AG04450 (cell line): Measurements from ENCODE around the gene RAD23B. TPM values are rescaled to one million over a fixed set of nuclear protein-coding genes. Genes with fewer than 3 reads are reported as not detected.

Experiments used
- CTCF ChIA-PET: fragments of 300-600, 350-600 bp; formaldehyde crosslinking; extraction: SDS; loops from one replicate; lab custom pipeline; 2022; ENCODE audit warnings: antibody characterized with exemption, inconsistent platforms; lab: Charles Lee
- POLR2A ChIA-PET: fragments of 350-600 bp; formaldehyde crosslinking; extraction: SDS; loops from one replicate; lab custom pipeline; 2021; ENCODE audit warnings: antibody characterized with exemption, inconsistent platforms; lab: Yijun Ruan, JAX
- DNase-seq: peaks from one replicate; pipeline ENCODE4 v3.0.0-alpha.2; 2011; ENCODE audit warnings: low read depth, low spot score
- H3K27ac ChIP-seq: one replicate; pipeline ENCODE4 v1.5.1; 2012; ENCODE audit warnings: low read depth, low read length, control low read depth
- H3K27me3 ChIP-seq: one replicate; pipeline ENCODE4 v1.6.0; 2012; ENCODE audit warnings: low read length; ENCODE audit not compliant: control insufficient read depth, insufficient read depth
- H3K4me3 ChIP-seq: 2 replicates; pipeline ENCODE4 v1.5.1; 2011; ENCODE audit warnings: mild to moderate bottlenecking, low read depth, low read length, control low read depth
- H3K9me3 ChIP-seq: 2 replicates; pipeline ENCODE4 v1.5.1; 2012; ENCODE audit warnings: low read length; ENCODE audit not compliant: control insufficient read depth, insufficient read depth
- polyA minus RNA-seq: library from RNA; depleted of rRNA, polyadenylated mRNA; stranded (reverse); fragments of >200 nt; gene quantifications from 2 replicates; pipeline ENCODE4 v1.2.3, GENCODE V29; 2011; rRNA and poly(A)+ RNA removed
- polyA plus RNA-seq: library from polyadenylated mRNA; depleted of rRNA; stranded (reverse); fragments of >200 nt; gene quantifications from 2 replicates; pipeline ENCODE4 v1.2.3, GENCODE V29; 2011; rRNA removed
- TF ChIP-seq, protein P1 (sequence below): IDR thresholded peaks from 2 replicates; pipeline ENCODE4 v1.5.1; 2011; ENCODE audit warnings: low read depth, low read length, control low read depth, inconsistent platforms

Gene RAD23B
- polyA plus RNA-seq (214 and 224 TPM in 2 replicates), polyA minus RNA-seq (309 and 330 TPM in 2 replicates)

DNA sequence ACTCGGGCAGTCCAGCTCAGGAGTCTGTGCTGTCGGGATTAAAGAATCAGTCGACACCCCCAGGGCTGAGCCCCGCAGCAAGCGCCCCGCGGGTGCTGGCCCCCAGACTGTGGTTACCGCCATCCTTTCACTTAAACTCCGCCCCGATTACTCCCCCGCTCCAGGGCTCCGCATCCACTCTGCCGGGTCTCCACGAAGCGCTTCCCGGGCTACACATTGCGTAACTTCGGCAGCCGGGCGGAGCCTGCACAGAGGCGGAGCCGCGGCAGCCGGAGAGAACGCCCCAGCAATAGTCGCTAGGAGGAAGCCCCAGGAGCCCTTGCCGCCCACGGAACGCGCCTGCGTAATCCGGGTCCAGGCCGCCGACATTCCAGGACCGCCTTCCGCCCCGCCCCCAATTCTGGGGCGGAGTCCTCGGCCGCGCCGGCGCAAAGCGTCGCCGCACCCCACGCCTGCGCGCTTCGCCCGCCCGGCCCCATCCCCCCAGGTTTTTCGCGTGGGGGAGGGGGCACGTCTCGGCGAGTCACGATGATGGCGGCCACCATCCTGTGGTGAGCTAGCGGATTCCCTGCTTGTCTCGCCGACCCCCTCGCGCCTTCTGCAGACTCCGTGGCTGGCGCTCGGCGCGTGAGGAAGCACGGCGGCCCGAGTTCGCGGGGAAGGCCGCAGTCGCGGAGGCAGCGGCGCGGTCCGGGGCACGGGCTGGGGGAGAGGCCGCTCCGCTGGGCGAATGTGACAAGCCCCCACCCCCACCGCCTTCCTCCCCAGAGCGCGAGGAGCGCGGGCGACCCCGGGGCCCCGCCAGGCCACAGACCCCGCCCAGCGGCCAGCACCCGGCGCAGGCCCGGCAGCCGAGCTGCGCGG lies at the start of gene RAD23B:
Gene RAD23B (plus strand): TSS at position 521 of the 864 bp plus-strand sequence. CDS start 351 bp downstream, outside the sequence.
- TF ChIP-seq, protein P1, sequence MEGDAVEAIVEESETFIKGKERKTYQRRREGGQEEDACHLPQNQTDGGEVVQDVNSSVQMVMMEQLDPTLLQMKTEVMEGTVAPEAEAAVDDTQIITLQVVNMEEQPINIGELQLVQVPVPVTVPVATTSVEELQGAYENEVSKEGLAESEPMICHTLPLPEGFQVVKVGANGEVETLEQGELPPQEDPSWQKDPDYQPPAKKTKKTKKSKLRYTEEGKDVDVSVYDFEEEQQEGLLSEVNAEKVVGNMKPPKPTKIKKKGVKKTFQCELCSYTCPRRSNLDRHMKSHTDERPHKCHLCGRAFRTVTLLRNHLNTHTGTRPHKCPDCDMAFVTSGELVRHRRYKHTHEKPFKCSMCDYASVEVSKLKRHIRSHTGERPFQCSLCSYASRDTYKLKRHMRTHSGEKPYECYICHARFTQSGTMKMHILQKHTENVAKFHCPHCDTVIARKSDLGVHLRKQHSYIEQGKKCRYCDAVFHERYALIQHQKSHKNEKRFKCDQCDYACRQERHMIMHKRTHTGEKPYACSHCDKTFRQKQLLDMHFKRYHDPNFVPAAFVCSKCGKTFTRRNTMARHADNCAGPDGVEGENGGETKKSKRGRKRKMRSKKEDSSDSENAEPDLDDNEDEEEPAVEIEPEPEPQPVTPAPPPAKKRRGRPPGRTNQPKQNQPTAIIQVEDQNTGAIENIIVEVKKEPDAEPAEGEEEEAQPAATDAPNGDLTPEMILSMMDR = no peak
- peak; percentile 97 for DNase-seq
- Histone ChIP-seq H3K9me3 (peaks cover 4% of the 10 kb centered on the region; the same call in 1 of the 2 replicates), H3K27me3 (no peaks in the 10 kb centered on the region), H3K4me3 (peak within 1 kb of the TSS; percentile 94), H3K27ac (peak within 1 kb of the TSS; percentile 86)
- ChIA-PET POLR2A (interaction anchor here (0.9 to 3.2 kb wide), 6 partner anchors 8 to 60 kb away, joined by 3 to 25 read pairs (median 6); no protein-coding TSS in a partner anchor), CTCF (interaction anchor here (1.1 to 1.4 kb wide), 2 partner anchors 20 to 58 kb away, joined by 6 to 10 read pairs; no protein-coding TSS in a partner anchor)

DNA sequence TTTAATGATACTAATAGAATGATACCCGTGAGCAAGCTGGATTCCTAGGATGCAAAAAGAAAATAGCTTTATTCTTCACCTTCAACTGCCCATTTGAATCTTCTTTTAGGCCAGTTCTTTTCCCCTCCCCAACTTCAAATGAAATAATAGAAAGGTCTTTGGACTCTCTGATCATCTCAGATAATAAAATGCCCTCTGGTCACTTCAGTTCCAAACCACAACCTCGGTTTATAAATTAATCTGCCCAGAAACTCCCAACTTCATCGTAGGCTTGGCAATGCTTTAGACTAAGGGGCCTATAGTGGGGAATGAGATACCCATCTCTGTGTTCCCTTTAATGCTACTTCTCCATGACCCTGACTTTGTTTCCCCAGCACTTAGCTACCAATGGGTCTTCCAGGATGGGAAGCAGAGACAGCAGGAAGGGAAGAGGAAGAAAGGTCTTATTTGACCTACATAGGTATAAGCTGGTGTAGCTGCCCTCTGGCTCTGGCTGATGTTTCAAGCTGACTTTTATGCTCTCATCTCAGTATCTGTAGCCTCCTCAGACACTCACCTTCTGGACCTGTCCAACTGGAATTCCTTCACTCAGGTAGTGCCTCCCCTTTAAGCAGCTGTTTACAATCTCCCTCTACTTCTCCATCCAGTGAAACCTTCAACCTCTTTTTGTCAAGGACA lies 47.2 kb upstream of the RAD23B start:
- TF ChIP-seq, protein P1 = no peak
- no peak overlapping the region for H3K27ac ChIP-seq
- DNase-seq = no peak
- ChIA-PET POLR2A (no interaction called here), CTCF (interaction anchor here (0.7 to 1.8 kb wide), 2 partner anchors 98 to 105 kb away, joined by 3 to 7 read pairs; no protein-coding TSS in a partner anchor)
- H3K4me3 ChIP-seq = no peak overlapping the region
- no peaks in the 10 kb centered on the region for H3K9me3 ChIP-seq
- no peaks in the 10 kb centered on the region for H3K27me3 ChIP-seq

DNA sequence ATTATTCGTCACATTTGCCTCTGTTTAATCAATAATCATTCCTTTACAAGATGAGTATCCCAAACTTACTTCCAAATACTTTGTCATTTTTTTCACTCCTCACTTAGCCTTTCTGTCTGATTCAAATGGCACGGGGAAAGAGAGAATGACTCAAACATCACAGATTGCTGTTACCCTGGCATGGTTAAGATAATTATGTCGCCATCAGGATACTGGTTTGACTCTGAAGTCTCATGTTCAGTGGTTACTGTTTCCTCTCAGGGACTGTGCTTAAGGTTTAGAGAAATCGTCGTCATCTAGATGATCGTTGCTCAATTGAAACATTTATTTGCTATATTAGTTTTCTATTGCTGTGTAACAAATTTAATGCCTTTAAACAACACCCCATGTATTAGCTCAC lies 45.2 kb upstream of the RAD23B start:
- Histone ChIP-seq H3K27me3 (no peaks in the 10 kb centered on the region), H3K9me3 (no peaks in the 10 kb centered on the region), H3K27ac (no peak overlapping the region), H3K4me3 (no peak overlapping the region)
- CTCF ChIA-PET = no interaction called here
- TF ChIP-seq, protein P1 = no peak
- DNase-seq = no peak
- POLR2A ChIA-PET = no interaction called here

DNA sequence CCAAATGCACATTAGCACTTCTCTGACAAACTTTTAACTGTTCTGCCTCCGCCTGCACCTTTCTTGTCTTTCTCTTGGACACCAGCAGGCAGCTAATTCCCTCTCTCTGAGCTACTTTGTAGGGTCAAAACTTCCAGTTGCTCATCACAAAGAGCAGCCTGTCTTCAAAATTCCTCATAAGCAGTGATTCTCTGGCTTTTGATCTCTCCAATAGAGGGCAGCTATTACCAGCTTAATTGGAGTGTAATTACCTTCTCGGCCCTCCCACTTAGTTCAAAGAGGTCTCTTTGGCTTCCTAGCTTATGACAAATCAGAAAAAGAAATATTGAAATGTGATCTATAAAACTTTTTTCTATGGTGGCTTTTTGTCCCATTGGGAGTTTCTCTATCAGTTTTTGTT lies 43.6 kb upstream of the RAD23B start:
- DNase-seq = no peak
- Histone ChIP-seq H3K27ac (no peak overlapping the region), H3K9me3 (no peaks in the 10 kb centered on the region), H3K27me3 (no peaks in the 10 kb centered on the region), H3K4me3 (no peak overlapping the region)
- TF ChIP-seq, protein P1 = peak; percentile 35; the same call in 1 of the 2 replicates
- POLR2A ChIA-PET = no interaction called here
- CTCF ChIA-PET = interaction anchor here (0.6 to 3.1 kb wide), 8 partner anchors 10 to 186 kb away, joined by 3 to 29 read pairs (median 4); no protein-coding TSS in a partner anchor
